HG02571 (cell line): ENCODE results near the gene EPO.
A peak's percentile ranks its signal among the peaks of the same experiment; 100 is the strongest.
"Not testable (repeated sequence)": the region's sequence is repeated elsewhere in the genome, so short reads cannot be mapped to it uniquely, and the experiment has no call there.

Experiments used
- ATAC-seq: cut with Tn5 transposase; IDR thresholded peaks from one replicate; pipeline ENCODE4 v1.9.1; 2021; ENCODE audit warnings: mild to moderate bottlenecking, moderate library complexity; ENCODE audit not compliant: unreplicated experiment

EPO gene

DNA sequence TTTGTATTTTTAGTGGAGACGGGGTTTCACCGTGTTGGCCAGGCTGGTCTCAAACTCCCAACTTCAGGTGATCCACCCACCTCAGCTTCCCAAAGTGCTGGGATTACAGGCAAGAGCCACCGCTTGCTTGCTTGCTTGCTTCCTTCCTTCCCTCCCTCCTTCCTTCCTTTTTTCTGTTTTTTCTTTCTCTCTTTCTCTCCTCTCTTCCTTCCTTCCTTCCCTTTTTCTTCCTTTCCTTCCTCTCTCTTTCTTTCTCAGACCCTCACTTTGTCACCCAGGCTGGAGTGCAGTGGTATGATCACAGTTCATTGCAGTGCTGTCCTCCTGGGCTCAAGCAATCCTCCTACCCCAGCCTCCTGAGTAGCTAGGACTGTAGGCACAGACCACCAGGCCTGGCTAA, 19.2 kb upstream of the EPO start:
- ATAC-seq: not testable (repeated sequence)

GRCh38 chr7:100705320-100705752, 14.9 kb upstream of the EPO start:
- peak; percentile 53 for ATAC-seq

DNA sequence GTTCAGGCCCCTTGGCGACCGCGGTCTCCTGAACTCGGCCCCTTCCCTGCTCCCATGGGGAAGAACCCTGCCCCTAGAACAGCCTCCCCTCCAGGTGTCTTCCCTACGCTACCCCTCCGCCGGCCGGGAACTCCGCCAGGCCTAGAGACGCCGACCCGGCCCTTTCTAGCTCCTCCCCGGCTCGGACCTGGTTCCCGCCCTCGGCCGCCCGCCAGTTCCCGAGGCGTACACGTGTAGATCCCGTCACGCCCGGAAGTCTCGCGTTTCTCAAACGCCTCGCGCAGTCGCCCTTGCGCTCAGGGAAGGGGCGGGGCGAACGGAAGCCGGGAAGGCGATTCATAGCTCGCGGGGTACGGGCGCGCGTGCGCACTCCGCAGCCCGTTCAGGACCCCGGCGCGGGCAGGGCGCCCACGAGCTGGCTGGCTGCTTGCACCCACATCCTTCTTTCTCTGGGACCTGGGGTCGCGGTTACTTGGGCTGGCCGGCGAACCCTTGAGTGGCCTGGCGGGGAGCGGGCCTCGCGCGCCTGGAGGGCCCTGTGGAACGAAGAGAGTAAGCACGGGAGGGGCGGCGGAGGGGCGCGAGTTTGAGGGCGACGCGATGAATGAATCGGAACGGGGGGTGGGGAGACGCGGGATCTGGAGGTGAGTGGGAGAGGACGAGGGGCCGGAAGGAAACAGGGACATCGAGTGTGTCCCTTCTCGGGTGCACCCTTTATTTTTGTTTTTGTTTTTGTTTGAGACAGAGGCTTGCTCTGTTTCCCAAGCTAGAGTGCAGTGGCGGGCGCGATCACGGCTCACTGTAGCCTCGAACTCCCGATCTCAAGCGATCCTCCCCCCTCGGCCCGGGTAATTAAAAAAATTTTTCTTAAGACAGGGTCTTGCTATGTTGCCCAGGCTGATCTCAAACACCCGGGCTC, 14.3 kb upstream of the EPO start, which contains the start of gene POP7:
Gene POP7 (plus strand): TSS at position 369 of the 919 bp plus-strand sequence. CDS start 710 bp downstream, outside the sequence.
- peak; percentile 91 for ATAC-seq

GRCh38 chr7:100706672-100707311, 13.5 kb upstream of the EPO start:
- ATAC-seq: no peak

GRCh38 chr7:100708395-100708794, 11.9 kb upstream of the EPO start:
- no peak for ATAC-seq

DNA sequence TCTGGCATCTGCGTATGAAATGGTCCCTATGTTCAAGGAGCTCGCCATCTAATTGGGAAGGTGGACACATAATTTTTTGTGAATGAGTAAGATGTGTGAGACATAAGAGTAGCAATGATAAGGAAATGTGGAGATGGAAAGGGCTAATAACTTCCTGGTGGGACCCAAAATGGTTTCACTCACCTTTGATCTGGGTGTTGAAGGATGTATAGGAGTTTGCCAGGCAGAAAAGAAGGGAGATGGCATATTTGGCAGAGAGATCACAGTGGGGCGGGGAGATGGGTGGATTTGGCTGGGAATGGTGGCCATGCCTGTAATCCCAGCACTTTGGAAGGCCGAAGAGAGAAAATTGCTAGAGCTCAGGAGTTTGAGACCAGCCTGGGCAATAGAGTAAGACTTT, 9.8 kb upstream of the EPO start:
- ATAC-seq: no peak

DNA sequence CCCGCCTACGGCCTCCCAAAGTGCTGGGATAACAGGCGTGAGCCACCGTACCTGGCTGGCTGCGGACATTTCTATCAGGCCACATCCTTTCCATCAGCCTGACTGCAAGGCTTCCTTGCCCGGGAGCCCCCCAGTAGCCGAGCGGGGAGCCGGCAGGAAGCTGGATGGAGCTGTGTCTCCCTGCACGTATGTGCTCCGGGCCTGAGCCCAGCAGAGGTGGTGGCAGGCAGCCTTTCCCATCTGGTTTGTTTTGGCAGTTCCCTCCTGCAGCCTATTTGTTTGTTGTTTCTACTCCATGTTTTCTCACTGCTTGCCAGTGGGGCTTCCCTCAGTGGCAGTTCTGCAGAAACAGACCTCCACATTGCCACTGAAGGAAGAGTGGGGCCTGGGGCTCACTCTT, 8.9 kb upstream of the EPO start:
- ATAC-seq: no peak

DNA sequence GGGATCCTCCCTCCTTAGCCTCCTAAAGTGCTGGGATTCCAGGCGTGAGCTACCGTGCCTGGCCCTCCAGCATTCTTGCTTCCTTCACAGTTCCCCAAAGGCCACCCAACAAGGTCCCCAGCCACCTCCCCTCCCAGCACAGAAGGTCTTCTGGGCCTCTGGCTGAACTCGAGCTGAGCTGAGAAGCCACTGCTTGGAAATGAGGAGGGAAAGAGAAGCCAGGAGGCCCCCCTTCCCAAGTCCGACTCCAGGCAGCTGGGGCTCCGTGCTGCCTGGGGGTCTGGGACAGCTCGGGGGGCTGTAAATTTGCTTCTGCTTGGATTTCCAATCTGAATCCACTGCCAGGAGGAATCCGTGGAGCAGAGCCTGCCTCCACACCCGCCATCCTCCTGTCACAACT, 5.5 kb upstream of the EPO start:
- no peak for ATAC-seq

- not testable (repeated sequence) for ATAC-seq
Observed at GRCh38 chr7:100717073-100717472, 3.2 kb upstream of the EPO start.

GRCh38 chr7:100719523-100720278, 567 bp upstream of the EPO start:
- ATAC-seq: no peak

DNA sequence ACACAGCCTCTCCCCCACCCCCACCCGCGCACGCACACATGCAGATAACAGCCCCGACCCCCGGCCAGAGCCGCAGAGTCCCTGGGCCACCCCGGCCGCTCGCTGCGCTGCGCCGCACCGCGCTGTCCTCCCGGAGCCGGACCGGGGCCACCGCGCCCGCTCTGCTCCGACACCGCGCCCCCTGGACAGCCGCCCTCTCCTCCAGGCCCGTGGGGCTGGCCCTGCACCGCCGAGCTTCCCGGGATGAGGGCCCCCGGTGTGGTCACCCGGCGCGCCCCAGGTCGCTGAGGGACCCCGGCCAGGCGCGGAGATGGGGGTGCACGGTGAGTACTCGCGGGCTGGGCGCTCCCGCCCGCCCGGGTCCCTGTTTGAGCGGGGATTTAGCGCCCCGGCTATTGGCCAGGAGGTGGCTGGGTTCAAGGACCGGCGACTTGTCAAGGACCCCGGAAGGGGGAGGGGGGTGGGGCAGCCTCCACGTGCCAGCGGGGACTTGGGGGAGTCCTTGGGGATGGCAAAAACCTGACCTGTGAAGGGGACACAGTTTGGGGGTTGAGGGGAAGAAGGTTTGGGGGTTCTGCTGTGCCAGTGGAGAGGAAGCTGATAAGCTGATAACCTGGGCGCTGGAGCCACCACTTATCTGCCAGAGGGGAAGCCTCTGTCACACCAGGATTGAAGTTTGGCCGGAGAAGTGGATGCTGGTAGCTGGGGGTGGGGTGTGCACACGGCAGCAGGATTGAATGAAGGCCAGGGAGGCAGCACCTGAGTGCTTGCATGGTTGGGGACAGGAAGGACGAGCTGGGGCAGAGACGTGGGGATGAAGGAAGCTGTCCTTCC, 620 bp downstream of the EPO start:
- ATAC-seq: no peak

GRCh38 chr7:100721505-100721812, 1.2 kb downstream of the EPO start:
- ATAC-seq: no peak

DNA sequence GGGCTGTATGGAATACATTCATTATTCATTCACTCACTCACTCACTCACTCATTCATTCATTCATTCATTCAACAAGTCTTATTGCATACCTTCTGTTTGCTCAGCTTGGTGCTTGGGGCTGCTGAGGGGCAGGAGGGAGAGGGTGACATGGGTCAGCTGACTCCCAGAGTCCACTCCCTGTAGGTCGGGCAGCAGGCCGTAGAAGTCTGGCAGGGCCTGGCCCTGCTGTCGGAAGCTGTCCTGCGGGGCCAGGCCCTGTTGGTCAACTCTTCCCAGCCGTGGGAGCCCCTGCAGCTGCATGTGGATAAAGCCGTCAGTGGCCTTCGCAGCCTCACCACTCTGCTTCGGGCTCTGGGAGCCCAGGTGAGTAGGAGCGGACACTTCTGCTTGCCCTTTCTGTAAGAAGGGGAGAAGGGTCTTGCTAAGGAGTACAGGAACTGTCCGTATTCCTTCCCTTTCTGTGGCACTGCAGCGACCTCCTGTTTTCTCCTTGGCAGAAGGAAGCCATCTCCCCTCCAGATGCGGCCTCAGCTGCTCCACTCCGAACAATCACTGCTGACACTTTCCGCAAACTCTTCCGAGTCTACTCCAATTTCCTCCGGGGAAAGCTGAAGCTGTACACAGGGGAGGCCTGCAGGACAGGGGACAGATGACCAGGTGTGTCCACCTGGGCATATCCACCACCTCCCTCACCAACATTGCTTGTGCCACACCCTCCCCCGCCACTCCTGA, 2.4 kb downstream of the EPO start:
- no peak for ATAC-seq

DNA sequence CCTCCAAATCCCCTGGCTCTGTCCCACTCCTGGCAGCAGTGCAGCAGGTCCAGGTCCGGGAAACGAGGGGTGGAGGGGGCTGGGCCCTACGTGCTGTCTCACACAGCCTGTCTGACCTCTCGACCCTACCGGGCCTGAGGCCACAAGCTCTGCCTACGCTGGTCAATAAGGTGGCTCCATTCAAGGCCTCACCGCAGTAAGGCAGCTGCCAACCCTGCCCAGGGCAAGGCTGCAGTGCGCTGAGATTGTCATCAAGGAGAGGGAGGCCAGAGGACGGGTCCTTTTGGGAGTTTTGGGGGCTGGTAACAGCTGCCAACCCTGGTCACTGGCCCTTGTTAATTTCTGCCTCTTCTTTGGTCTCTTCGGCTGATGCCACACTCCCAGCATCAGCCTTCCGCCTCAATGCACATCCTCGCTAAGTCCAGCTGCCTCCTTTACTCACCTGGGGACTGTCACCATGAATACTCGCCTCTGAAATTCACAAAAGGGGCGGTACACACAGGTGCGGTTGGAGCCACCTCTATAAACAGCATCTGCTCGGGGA, 3.5 kb downstream of the EPO start:
- no peak for ATAC-seq

GRCh38 chr7:100724364-100724763, 4.1 kb downstream of the EPO start:
- not testable (repeated sequence) for ATAC-seq

GRCh38 chr7:100726996-100727761, 6.9 kb downstream of the EPO start:
- ATAC-seq: no peak

DNA sequence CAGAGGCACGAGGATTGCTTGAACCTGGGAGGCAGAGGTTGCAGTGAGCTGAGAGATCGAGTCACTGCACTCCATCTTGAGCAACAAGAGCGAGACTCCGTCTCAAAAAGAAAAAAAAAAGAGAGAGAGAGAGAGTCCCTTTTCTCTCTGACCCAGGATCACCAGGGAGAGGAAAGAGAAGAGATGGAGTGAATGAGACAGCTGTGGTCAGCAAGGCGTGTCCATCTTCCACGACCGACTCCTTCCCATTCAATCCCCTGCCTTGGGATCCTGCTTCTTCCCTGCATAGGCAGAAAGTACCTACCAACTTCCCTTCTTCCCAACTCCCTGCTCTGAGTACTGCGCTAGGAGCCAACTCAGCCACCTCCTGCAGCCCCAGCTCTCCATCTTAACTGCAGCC, 7.9 kb downstream of the EPO start:
- ATAC-seq: no peak

GRCh38 chr7:100730136-100730800, 10.0 kb downstream of the EPO start:
- ATAC-seq: no peak
